ENCODE data around the gene UBALD2. TPM values are rescaled to one million over a fixed set of nuclear protein-coding genes. Genes with fewer than 3 reads are reported as not detected.

Gene UBALD2
- total RNA-seq, 2 experiments from 2014 or later = 260 to 406 TPM

GRCh38 chr17:76307299-76307965 lies 42.3 kb downstream of the UBALD2 start:
- ATAC-seq = no peak
- Mint-ChIP-seq H3K36me3 (peaks cover 5% of the 10 kb centered on the region), H3K27ac (no peak overlapping the region), H3K4me1 (peaks cover 2% of the 10 kb centered on the region), H3K27me3 (no peaks in the 10 kb centered on the region), H3K9me3 (ENCODE audit: low read depth) (no peaks in the 10 kb centered on the region), H3K4me3 (no peak overlapping the region)
- DNase-seq = no peak
- CTCF ChIA-PET = interaction anchor here (0.5 to 10.5 kb wide), 4 partner anchors 8 to 89 kb away, joined by 3 to 171 read pairs (median 4); no protein-coding TSS in a partner anchor

- peaks cover 7% of the 10 kb centered on the region for H3K36me3 Mint-ChIP-seq
- H3K9me3 Mint-ChIP-seq (ENCODE audit: low read depth) = no peaks in the 10 kb centered on the region
- ATAC-seq (no peak), DNase-seq (no peak)
- no peak within 1 kb of the TSS for H3K27ac Mint-ChIP-seq
- CTCF ChIA-PET = interaction anchor here (1.3 to 10.5 kb wide), 2 partner anchors 78 to 89 kb away, joined by 4 to 171 read pairs; no protein-coding TSS in a partner anchor
- H3K27me3 Mint-ChIP-seq = no peaks in the 10 kb centered on the region
- H3K4me1 Mint-ChIP-seq = peaks cover 2% of the 10 kb centered on the region
- H3K4me3 Mint-ChIP-seq = no peak within 1 kb of the TSS
Observed at GRCh38 chr17:76307966-76308338, 42.8 kb downstream of the UBALD2 start, which contains the start of gene QRICH2. TSS of gene QRICH2 (minus strand) at chr17:76308276. CDS start at chr17:76307998, 278 bp downstream.

GRCh38 chr17:76309461-76309860 lies 44.3 kb downstream of the UBALD2 start:
- H3K27me3 Mint-ChIP-seq = no peaks in the 10 kb centered on the region
- H3K36me3 Mint-ChIP-seq = peaks cover 13% of the 10 kb centered on the region
- H3K9me3 Mint-ChIP-seq (ENCODE audit: low read depth) = no peaks in the 10 kb centered on the region
- ATAC-seq = no peak
- no peaks in the 10 kb centered on the region for H3K4me1 Mint-ChIP-seq
- H3K27ac Mint-ChIP-seq = no peak overlapping the region
- no peak for DNase-seq
- no peak overlapping the region for H3K4me3 Mint-ChIP-seq
- CTCF ChIA-PET = interaction anchor here (1.1 to 2.8 kb wide), 5 partner anchors 11 to 99 kb away, joined by 3 to 20 read pairs (median 3); partner anchors contain the start of gene SPHK1

DNA sequence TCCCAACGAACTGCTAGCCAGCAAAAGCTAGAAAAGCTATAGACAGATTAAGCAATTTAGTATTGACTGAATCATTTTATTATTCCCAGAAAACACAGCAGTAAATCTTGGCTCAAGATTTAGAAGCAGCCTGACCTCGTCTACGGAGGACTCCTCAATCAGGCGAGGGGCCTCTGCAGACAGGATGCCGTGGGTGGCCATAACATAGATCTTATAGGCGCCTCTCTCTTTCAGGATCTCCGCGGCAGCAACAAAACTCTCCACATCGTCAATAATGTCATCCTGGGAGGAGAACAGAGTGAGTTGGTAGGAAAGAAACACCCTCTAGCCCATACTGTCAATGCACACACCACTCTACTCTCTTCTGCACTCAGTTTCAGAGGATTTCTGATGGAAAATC lies 47.6 kb downstream of the UBALD2 start:
- no peak overlapping the region for H3K27ac Mint-ChIP-seq
- no peak overlapping the region for H3K4me3 Mint-ChIP-seq
- H3K4me1 Mint-ChIP-seq = peaks cover 3% of the 10 kb centered on the region
- peaks cover 23% of the 10 kb centered on the region for H3K36me3 Mint-ChIP-seq
- CTCF ChIA-PET = interaction anchor here (0.6 to 0.9 kb wide), 3 partner anchors 9 to 193 kb away, joined by 3 to 5 read pairs (median 3); partner anchors contain the start of gene SPHK1
- no peaks in the 10 kb centered on the region for H3K9me3 Mint-ChIP-seq (ENCODE audit: low read depth)
- H3K27me3 Mint-ChIP-seq = no peaks in the 10 kb centered on the region
- ATAC-seq (no peak), DNase-seq (no peak)

DNA sequence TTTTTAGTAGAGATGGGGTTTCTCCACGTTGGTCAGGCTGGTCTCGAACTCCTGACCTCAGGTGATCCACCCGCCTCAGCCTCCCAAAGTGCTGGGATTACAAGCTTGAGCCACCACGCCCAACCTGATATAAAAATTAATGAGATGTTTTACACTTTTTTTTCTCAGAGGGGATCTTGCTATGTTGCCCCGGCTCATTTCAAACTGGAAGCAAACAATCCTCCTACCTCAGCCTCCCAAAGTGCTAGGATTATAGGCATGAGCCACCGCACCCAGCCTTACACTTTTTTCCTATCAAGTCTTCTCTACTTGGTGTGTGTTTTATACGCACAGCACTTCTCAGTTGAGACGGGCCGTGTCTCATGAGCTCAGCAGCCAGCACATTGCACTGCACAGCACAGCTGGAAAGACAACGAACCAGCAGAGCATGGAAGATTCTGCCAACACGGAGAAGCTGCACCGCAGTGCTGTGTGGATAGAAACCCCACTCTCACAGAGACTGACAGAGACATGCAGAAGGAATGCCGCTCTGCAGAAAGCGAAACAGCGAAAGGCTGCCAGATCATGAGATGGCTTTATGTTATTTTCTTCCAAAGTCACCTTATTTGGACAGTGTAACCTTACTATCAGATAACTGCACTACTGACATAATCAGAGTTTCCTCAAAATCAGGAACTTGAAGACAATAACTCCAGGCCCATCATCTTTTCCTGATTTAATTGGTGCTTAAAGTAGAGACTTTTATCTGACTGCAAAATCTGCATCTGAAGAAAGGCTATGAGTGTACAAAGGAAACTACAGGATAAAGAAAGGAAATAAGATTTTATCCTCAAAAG lies 49.5 kb downstream of the UBALD2 start:
- peak overlapping the region; percentile 16 for H3K27ac Mint-ChIP-seq

GRCh38 chr17:76317535-76317934 lies 52.4 kb downstream of the UBALD2 start:
- CTCF ChIA-PET = interaction anchor here (1.2 to 3.1 kb wide), 2 partner anchors 12 to 80 kb away, joined by 4 to 12 read pairs; no protein-coding TSS in a partner anchor
- H3K9me3 Mint-ChIP-seq (ENCODE audit: low read depth) = no peaks in the 10 kb centered on the region
- H3K4me3 Mint-ChIP-seq = no peak overlapping the region
- DNase-seq = no peak
- peaks cover 3% of the 10 kb centered on the region for H3K4me1 Mint-ChIP-seq
- no peaks in the 10 kb centered on the region for H3K27me3 Mint-ChIP-seq
- ATAC-seq = no peak
- H3K36me3 Mint-ChIP-seq = peaks cover 27% of the 10 kb centered on the region
- no peak overlapping the region for H3K27ac Mint-ChIP-seq

More for the DNA sequence above, 49.5 kb downstream of the UBALD2 start:
- no peaks in the 10 kb centered on the region for H3K27me3 Mint-ChIP-seq
- H3K4me1 Mint-ChIP-seq = peaks cover 3% of the 10 kb centered on the region
- H3K9me3 Mint-ChIP-seq (ENCODE audit: low read depth) = no peaks in the 10 kb centered on the region
- no peak overlapping the region for H3K4me3 Mint-ChIP-seq
- CTCF ChIA-PET = interaction anchor here (0.9 to 3.1 kb wide), 3 partner anchors 8 to 83 kb away, joined by 3 to 12 read pairs (median 4); no protein-coding TSS in a partner anchor
- DNase-seq (no peak), ATAC-seq (no peak)
- peaks cover 24% of the 10 kb centered on the region for H3K36me3 Mint-ChIP-seq

DNA sequence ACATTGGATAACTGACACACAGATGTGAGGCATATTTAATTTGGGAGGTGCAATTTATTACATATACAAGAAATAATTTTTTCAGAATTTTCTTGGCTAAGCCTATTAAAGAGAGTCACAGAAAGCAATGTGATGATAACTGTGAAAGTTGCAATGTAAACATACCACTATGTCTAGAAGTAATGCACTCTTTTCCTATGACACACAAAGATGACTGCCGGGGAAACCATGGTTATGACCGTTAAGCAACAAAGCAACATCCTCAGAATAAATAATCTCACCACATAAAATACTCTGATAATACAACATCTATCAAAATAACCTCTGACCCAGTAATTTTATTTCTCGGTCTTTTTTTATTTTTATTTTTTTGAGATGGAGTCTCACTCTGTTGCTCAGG lies 53.4 kb downstream of the UBALD2 start:
- H3K27ac Mint-ChIP-seq = no peak overlapping the region
- DNase-seq (no peak), ATAC-seq (no peak)
- no peak overlapping the region for H3K4me3 Mint-ChIP-seq
- no peaks in the 10 kb centered on the region for H3K27me3 Mint-ChIP-seq
- H3K9me3 Mint-ChIP-seq (ENCODE audit: low read depth) = no peaks in the 10 kb centered on the region
- H3K36me3 Mint-ChIP-seq = peaks cover 26% of the 10 kb centered on the region
- CTCF ChIA-PET = no interaction called here
- H3K4me1 Mint-ChIP-seq = peaks cover 3% of the 10 kb centered on the region

Other genes starting within 250 kb of the UBALD2 start
- under 1 TPM in 1 of 2 experiments, not detected in 1; 0.03 TPM for gene EVPL, start 238.0 kb upstream of the UBALD2 start, total RNA-seq
- 100 to 1,000 TPM in 1 of 2 experiments, 10 to 100 TPM in 1; 92.0 to 116 TPM for gene SRP68, start 192.8 kb upstream of the UBALD2 start, total RNA-seq
- gene GALR2, start 190.6 kb upstream of the UBALD2 start, total RNA-seq = under 1 TPM; 0.29 to 0.47 TPM
- gene ZACN, start 186.2 kb upstream of the UBALD2 start, total RNA-seq = under 1 TPM; 0.26 to 0.87 TPM
- gene EXOC7, start 161.6 kb upstream of the UBALD2 start, total RNA-seq = 100 to 1,000 TPM; 132 to 137 TPM
- under 1 TPM in 1 of 2 experiments, not detected in 1; 0.55 TPM for gene FOXJ1, start 124.1 kb upstream of the UBALD2 start, total RNA-seq
- 100 to 1,000 TPM in 1 of 2 experiments, 10 to 100 TPM in 1; 73.0 to 148 TPM for gene RNF157, start 24.9 kb upstream of the UBALD2 start, total RNA-seq
- gene QRICH2, start 42.9 kb downstream of the UBALD2 start, total RNA-seq = 1 to 10 TPM; 3.8 to 5.8 TPM
- gene PRPSAP1, start 88.6 kb downstream of the UBALD2 start, total RNA-seq = 10 to 100 TPM; 63.9 to 64.7 TPM
- 1 to 10 TPM; 5.4 to 8.4 TPM for gene SPHK1, start 119.3 kb downstream of the UBALD2 start, total RNA-seq
- gene UBE2O, start 187.8 kb downstream of the UBALD2 start, total RNA-seq = 10 to 100 TPM; 30.2 to 34.7 TPM
- not detected for gene AANAT, start 202.3 kb downstream of the UBALD2 start, total RNA-seq
- 10 to 100 TPM; 29.6 to 42.1 TPM for gene RHBDF2, start 236.1 kb downstream of the UBALD2 start, total RNA-seq

All from activated CD8-positive, alpha-beta memory T cell treated with anti-CD3 and anti-CD28 coated beads, Interleukin-2, amount 10 ng/mL, durations not matched to agents 7 days and 5 days (primary cell).